GM23338 (cell line): Measurements from ENCODE around the gene SENP3. TPM values are rescaled to one million over a fixed set of nuclear protein-coding genes. Genes with fewer than 3 reads are reported as not detected.

ENCODE experiments used
- ATAC-seq: fragments of 200-7000 bp; cut with Tn5 transposase; 3 replicates; pipeline ENCODE4 v1.9.1; 2020
- DNase-seq: peaks from one replicate; pipeline ENCODE4 v3.0.0-alpha.2; 2015; ENCODE audit warnings: low spot score
- H2AFZ ChIP-seq: fragments of 200-600 bp; sonication (generic); 2 replicates; pipeline ENCODE4 v1.8.0; 2016; ENCODE audit warnings: antibody characterized with exemption, mild to moderate bottlenecking, moderate library complexity
- H3F3A ChIP-seq: fragments of 200-600 bp; sonication (generic); replicated peaks from 2 replicates; pipeline ENCODE4 v1.8.0; 2017; ENCODE audit warnings: antibody characterized with exemption, mixed run types, low read depth
- H3K27ac ChIP-seq: fragments of 200-600 bp; sonication (generic); 2 replicates; pipeline ENCODE4 v1.6.1; 2016; ENCODE audit warnings: low read depth
- H3K27me3 ChIP-seq: fragments of 200-600 bp; sonication (generic); 2 replicates; pipeline ENCODE4 v1.8.0; 2016; ENCODE audit warnings: mild to moderate bottlenecking, mixed run types, moderate library complexity; ENCODE audit not compliant: insufficient read depth
- H3K36me3 ChIP-seq: fragments of 200-600 bp; sonication (generic); 2 replicates; pipeline ENCODE4 v1.8.0; 2016; ENCODE audit warnings: mild to moderate bottlenecking; ENCODE audit not compliant: insufficient read depth
- H3K4me1 ChIP-seq: fragments of 200-600 bp; sonication (generic); 2 replicates; pipeline ENCODE4 v1.8.0; 2016; ENCODE audit warnings: mild to moderate bottlenecking, moderate library complexity; ENCODE audit not compliant: insufficient read depth
- H3K4me2 ChIP-seq: fragments of 200-600 bp; sonication (generic); 2 replicates; pipeline ENCODE4 v1.7.1; 2017; ENCODE audit warnings: mixed run types
- H3K4me3 ChIP-seq: fragments of 200-600 bp; sonication (generic); 2 replicates; pipeline ENCODE4 v1.6.1; 2016; ENCODE audit warnings: mixed run types
- H3K79me2 ChIP-seq: fragments of 200-600 bp; sonication (generic); replicated peaks from 2 replicates; pipeline ENCODE4 v1.8.0; 2017; ENCODE audit warnings: mild to moderate bottlenecking; ENCODE audit not compliant: insufficient read depth
- H3K9me2 ChIP-seq: fragments of 200-600 bp; sonication (generic); 2 replicates; pipeline ENCODE4 v1.8.0; 2017; ENCODE audit not compliant: insufficient read depth
- H4K20me1 ChIP-seq: fragments of 200-600 bp; sonication (generic); replicated peaks from 2 replicates; pipeline ENCODE4 v1.8.0; 2017; ENCODE audit warnings: mild to moderate bottlenecking; ENCODE audit not compliant: insufficient read depth
- H3K27ac Mint-ChIP-seq: 2 replicates; pipeline ENCODE4 v1.8.0; 2020; ENCODE audit warnings: inconsistent platforms, mild to moderate bottlenecking, moderate library complexity, mixed read lengths
- H3K27me3 Mint-ChIP-seq: 3 replicates; pipeline ENCODE4 v1.8.0; 2022; ENCODE audit warnings: low read depth, mild to moderate bottlenecking, moderate library complexity, mixed read lengths, inconsistent platforms; ENCODE audit not compliant: insufficient read depth, poor library complexity
- H3K36me3 Mint-ChIP-seq: 3 replicates; pipeline ENCODE4 v1.8.0; 2021; ENCODE audit warnings: low read depth, mild to moderate bottlenecking, inconsistent platforms, moderate library complexity, mixed read lengths
- H3K4me1 Mint-ChIP-seq: 3 replicates; pipeline ENCODE4 v1.8.0; 2020; ENCODE audit warnings: mild to moderate bottlenecking, inconsistent platforms, mixed read lengths
- H3K4me3 Mint-ChIP-seq: 3 replicates; pipeline ENCODE4 v1.8.0; 2021; ENCODE audit warnings: moderate library complexity, mild to moderate bottlenecking, inconsistent platforms, mixed read lengths
- H3K9me3 Mint-ChIP-seq: 3 replicates; pipeline ENCODE4 v1.8.0; 2020; ENCODE audit warnings: moderate library complexity, mild to moderate bottlenecking, inconsistent platforms, mixed read lengths
- CREB1 ChIP-seq: fragments of 250-450 bp; sonication (Bioruptor Pico); IDR thresholded peaks from 2 replicates; pipeline ENCODE4 v1.5.0; 2020; ENCODE audit warnings: low read depth, mild to moderate bottlenecking, moderate library complexity
- CTCF ChIP-seq, 2 experiments: fragments of 200-600 bp in 1 of 2; sonication (generic) in 1 of 2; conservative IDR thresholded peaks; 2 replicates each; pipeline versions ENCODE4 v1.5.1 to v1.6.1; 2016 to 2017; ENCODE audit warnings: antibody characterized with exemption in 2 of 2, low read depth in 2 of 2, mild to moderate bottlenecking in 2 of 2, moderate library complexity in 1 of 2
- ETS1 ChIP-seq: IDR thresholded peaks from 2 replicates; pipeline ENCODE4 v1.6.1; 2016; ENCODE audit warnings: antibody characterized with exemption
- EZH2 ChIP-seq: fragments of 200-600 bp; sonication (generic); IDR thresholded peaks from one replicate; pipeline ENCODE4 v1.8.0; 2017; ENCODE audit warnings: antibody characterized with exemption, mild to moderate bottlenecking, low read depth; ENCODE audit not compliant: unreplicated experiment
- EZH2phosphoT487 ChIP-seq: fragments of 200-600 bp; sonication (generic); IDR thresholded peaks from one replicate; pipeline ENCODE4 v1.8.1; 2018; ENCODE audit warnings: antibody characterized with exemption; ENCODE audit not compliant: unreplicated experiment
- JUNB ChIP-seq: IDR thresholded peaks from one replicate; pipeline ENCODE4 v1.6.1; 2016; ENCODE audit warnings: antibody characterized with exemption; ENCODE audit not compliant: unreplicated experiment
- NANOG ChIP-seq: IDR thresholded peaks from 2 replicates; pipeline ENCODE4 v1.6.1; 2016; ENCODE audit warnings: antibody characterized with exemption, borderline replicate concordance
- POLR2AphosphoS5 ChIP-seq: IDR thresholded peaks from 2 replicates; pipeline ENCODE4 v1.6.1; 2016; ENCODE audit warnings: antibody characterized with exemption, low read depth
- REST ChIP-seq: IDR thresholded peaks from one replicate; pipeline ENCODE4 v1.6.1; 2018; ENCODE audit warnings: antibody characterized with exemption; ENCODE audit not compliant: unreplicated experiment
- STAT1 ChIP-seq: IDR thresholded peaks from one replicate; pipeline ENCODE4 v1.6.1; 2016; ENCODE audit warnings: antibody characterized with exemption; ENCODE audit not compliant: unreplicated experiment
- ZNF114 ChIP-seq: fragments of 250-450 bp; sonication (Bioruptor Pico); IDR thresholded peaks from 2 replicates; pipeline ENCODE4 v1.5.0; 2020; ENCODE audit warnings: mild to moderate bottlenecking, moderate library complexity
- ZNF331 ChIP-seq: fragments of 250-450 bp; sonication (Bioruptor Pico); IDR thresholded peaks from 2 replicates; pipeline ENCODE4 v1.5.0; 2020; ENCODE audit warnings: low read depth, mild to moderate bottlenecking, moderate library complexity
- ZNF462 ChIP-seq: fragments of 250-450 bp; sonication (Bioruptor Pico); IDR thresholded peaks from 2 replicates; pipeline ENCODE4 v1.5.0; 2020; ENCODE audit warnings: mild to moderate bottlenecking, moderate library complexity
- polyA plus RNA-seq: library from polyadenylated mRNA; unstranded; fragments of >200 nt; fragmentation: Nextera tagmentation; extraction: Ambion mirVana; gene quantifications from 2 replicates; pipeline ENCODE4 v1.2.1, GENCODE V29; 2016
- total RNA-seq: library from RNA; depleted of rRNA; stranded (reverse); fragments of >200 nt; shearing (Covaris generic); gene quantifications from 2 replicates; pipeline ENCODE4 v1.2.3, GENCODE V29; 2014

SENP3 gene
- total and polyA plus RNA-seq, 2 experiments from 2014 or later: 6.5 to 138 TPM

GRCh38 chr17:7614425-7615264 lies 52.9 kb downstream of the SENP3 start, which contains the start of gene FXR2:
Gene FXR2, minus strand, starts transcription at chr17:7614897. Its CDS starts 365 bp downstream, at chr17:7614532.
- peaks cover 14% of the 10 kb centered on the region for H3K36me3 Mint-ChIP-seq
- Histone ChIP-seq H3K4me3 (peak within 1 kb of the TSS; percentile 90), H3F3A (peaks cover 23% of the 10 kb centered on the region; the same call in 1 of the 2 replicates), H3K36me3 (no peaks in the 10 kb centered on the region), H3K4me1 (peaks cover 26% of the 10 kb centered on the region), H3K9me2 (no peaks in the 10 kb centered on the region), H3K27ac (0 out of 2 replicates have a peak within 1 kb of the TSS, but pooled peaks have one; percentile 50), H4K20me1 (peaks cover 35% of the 10 kb centered on the region), H3K4me2 (peak within 1 kb of the TSS; percentile 97), H3K79me2 (peaks cover 43% of the 10 kb centered on the region), H2AFZ (peak within 1 kb of the TSS; percentile 74), H3K27me3 (no peaks in the 10 kb centered on the region; the same call in 1 of the 2 replicates)
- H3K27ac Mint-ChIP-seq: peak within 1 kb of the TSS; percentile 98
- peak; percentile 100 for DNase-seq
- H3K9me3 Mint-ChIP-seq: no peaks in the 10 kb centered on the region; the same call in 2 of the 3 replicates
- H3K4me1 Mint-ChIP-seq: peaks cover 17% of the 10 kb centered on the region
- TF ChIP-seq ZNF462 (CRISPR knock-in tag) (no peak), STAT1 (no peak), NANOG (no peak), CTCF (conservative IDR thresholded peaks at IDR 0.05; ENCODE audit: low read depth in 2 of 2) (peak; percentile 24 to 67; a peak in 3 of 4 replicates), ZNF331 (CRISPR knock-in tag) (no peak), REST (no peak), EZH2 (no peak), JUNB (no peak), EZH2phosphoT487 (no peak), ZNF114 (no peak), ETS1 (no peak), CREB1 (peak; percentile 55; the same call in 1 of the 2 replicates), POLR2AphosphoS5 (peak; percentile 65)
- peaks cover 10% of the 10 kb centered on the region for H3K27me3 Mint-ChIP-seq
- H3K4me3 Mint-ChIP-seq: peak within 1 kb of the TSS; percentile 80
- peak; percentile 93 for ATAC-seq
